ENCODE results near the gene CGB5.
"Not testable (repeated sequence)": the region's sequence is repeated elsewhere in the genome, so short reads cannot be mapped to it uniquely, and the experiment has no call there.

The CGB5 gene

DNA sequence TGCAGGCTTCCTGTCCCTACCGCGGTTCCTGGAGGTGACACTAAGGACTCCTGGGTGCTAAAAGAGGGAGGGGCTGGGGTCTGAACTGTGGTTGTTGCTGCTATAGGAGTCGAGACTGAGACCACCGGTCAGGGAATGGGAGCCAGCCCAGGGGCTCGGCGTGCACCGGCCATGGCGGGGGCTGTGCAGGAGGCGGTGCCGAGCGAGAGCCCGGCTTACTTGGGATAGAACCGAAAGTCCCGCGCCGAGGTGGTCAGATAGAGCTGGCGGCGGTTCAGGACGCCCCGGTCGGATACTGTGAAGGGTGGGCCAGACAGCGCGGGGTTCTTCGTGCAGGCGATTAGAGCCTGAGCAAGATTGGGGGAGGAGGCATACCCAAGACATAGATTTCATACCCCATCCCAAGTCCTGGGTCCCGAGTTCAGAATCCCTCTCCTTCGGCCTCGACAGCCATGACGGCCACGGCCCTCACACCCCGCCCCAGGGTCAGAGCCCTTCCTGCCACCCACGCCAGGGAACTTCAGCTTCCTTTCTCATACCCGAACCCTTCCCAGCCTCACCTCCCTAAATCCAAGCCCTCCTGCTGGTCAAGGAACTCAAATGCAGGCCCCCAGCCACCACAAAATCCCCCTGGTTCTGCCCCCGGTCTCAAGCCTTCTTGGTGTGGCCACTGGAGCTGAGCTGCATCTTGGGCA is 13.4 kb downstream of the CGB5 start:
- DNase-seq (ENCODE audit: low read depth in 3 of 3): not testable (repeated sequence)

DNA sequence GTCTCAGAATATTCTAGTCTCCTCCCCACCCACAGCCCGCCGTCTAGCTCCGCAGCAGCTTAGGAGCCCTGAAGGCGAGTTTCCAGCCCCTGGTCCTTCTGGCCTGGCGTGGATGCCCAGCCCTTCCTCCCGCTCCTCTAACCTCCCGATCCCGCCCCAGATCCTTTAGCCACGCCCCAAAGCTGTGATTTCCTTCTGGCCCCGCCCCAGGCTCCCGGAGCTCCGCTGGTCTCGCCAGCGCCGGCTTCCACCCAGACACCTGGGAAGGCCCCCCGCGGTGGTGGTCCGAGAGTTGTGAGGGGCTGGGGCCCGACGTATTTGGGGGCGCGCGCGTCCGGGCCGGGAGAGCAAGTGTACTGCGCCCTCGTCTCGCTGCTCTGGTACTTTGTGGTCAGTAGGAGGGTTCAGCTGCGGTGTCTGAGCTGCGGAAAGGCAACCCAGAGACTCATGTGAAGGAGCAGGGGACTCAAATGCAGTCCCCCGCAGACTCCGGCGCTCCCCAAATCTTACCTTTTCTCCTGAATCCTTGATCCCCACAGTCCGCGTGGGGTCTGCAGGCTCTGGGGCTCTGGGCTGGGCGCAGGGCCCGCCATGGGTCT is 14.1 kb downstream of the CGB5 start, which contains the start of gene CGB7:
TSS of gene CGB7 (minus strand) at position 114 of the 599 bp plus-strand sequence. CDS start 2,374 bp downstream, outside the sequence.
- peak in 2 of 3 donors; percentile 33 to 36 for DNase-seq (ENCODE audit: low read depth in 3 of 3)

DNA sequence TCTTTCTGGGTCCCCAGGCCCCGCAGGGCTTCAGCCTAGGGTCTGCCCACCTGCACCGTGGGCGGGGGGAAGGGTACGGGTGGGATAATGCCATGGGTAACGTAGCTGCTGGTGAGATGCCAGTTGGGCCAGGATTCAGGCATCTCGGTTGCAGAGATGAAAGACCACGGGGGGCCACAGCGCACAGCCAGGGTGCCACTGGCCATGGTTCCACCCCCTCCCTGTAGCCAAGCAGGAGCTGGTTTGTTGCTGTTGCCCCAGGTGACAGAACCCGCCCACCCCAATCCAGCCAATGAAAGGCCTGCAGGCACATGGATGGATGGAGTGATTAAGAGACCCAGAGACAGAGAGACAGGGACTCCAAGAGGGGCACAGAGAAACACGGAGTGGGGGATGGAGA is 14.9 kb downstream of the CGB5 start:
- peak in 1 of 3 donors; percentile 27 for DNase-seq (ENCODE audit: low read depth in 3 of 3)

DNA sequence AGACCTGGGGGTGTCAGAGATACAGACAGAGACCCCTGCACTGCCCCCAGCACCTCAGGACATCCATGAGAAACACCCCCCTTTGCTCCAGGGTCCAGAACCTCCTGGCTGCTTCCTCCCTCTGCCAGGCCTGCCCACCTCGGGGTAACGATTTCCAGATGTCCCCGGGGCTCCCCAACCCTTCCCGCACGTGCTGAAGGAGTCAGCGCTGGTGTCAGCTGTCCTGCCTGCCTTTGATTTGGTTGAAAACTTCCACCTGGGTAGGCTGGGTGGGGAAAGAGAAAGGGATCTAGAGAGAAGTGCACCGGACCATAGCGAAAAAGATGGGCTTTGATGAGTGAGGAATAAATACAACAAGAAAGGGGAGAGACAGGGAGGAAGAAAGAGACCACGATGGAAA is 15.4 kb downstream of the CGB5 start:
- DNase-seq (ENCODE audit: low read depth in 3 of 3): no peak

DNA sequence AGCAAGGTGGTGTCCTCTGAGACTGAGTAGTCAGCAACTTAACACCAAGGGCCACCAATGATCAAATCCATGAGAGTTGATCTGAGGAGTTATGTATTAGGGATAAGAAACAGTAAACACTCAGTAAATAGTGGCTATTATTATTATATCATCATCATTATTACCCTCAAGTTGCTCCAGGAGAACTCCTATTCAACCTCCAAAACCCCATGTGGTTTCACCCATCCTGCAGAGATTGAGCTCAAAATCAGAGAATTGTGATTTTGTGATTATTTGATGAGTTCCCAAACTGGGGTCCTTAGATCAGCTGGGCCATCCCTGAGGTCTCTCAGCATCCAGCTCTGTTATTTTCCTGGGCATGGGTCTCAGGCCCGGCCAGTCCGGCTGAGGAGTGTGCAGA is 17.4 kb downstream of the CGB5 start:
- DNase-seq (ENCODE audit: low read depth in 3 of 3): no peak

DNA sequence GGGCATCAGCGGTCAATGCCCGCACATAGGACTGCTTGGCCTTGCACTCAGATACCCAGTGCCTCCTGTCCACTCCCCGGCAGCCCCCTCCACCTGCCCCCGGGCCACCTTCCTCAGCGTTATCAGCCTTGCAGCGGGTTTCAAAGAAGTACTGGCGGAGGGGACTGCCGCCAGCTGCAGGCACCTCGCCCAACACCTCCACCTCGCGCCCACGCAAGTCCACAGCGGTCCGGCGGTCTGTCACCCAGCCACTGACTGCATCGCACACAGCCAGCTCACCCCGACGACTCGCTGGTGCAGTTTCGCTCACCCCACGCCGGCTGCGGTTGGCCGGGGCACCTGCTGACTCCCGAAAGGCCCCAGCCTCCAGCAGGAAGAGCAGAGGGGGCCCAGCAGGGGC is 17.8 kb downstream of the CGB5 start:
- DNase-seq (ENCODE audit: low read depth in 3 of 3): no peak

DNA sequence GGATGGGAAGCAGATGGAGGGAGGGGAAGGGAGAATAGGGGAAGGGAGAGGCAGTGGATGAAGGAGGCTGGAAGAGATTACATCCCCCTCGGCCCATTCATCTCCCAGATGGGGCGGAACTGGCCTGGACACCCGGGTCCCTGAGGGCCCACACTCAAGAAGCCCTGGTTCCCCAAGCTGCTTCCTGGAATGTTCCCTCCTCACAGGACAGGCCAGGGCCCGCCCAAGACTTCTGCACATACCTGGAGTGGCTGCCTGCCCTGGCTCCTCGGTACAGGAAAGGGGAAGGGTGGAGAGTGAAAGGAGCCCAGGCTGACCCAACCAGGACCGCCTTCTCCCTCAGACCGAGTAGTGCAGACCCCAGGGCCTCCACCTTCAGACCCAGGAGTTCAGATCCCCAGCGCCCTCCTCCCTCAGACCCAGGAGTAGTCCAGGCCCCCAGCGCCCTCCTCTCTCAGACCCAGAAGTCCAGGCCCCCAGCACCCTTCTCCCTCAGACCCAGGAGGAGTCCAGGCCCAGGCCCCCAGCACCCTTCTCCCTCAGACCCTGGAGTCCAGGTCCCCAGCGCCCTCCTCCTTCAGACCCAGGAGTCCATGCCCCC is 20.5 kb downstream of the CGB5 start:
- no peak for DNase-seq (ENCODE audit: low read depth in 3 of 3)

DNA sequence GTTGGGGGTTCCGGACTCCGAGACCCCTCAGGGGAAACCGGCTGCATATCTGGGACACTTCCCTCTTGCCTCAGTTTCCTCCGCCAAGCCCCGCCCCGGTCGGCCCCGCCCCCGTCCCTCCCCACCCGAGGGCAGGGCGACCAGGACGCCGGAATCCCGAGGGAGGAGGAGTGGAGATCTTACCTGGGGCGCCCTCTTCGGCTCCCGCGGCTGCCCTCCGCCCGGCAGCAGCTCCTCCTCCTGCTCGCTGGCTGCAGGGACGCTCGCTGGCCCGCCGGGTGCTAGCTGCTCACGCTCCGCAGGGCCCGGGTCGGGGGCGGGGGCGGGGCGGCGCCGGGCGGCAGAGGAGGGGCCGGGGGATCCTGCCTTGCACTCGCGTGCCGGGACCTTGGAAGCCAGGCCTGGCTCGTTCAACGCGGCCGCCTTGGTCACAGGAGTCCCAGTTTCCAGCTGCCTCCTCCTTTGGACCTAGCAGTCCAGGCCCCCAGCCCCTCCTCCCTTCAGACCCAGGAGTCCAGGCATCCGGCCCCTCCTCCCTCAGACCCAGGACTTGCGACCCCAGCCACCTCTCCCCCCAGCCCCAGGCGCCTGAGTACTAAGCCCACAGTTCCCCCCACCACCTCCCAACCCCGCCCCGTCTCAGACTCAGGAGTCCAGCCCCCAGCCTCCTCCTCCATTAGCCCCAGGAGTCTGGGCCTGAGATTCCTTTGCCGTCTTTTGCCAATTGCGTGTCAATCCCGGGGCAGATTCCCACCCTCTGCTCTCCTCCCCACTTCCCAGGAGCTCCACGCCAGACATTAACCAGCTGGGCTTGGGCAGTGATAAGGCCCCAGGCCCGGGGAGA is 21.3 kb downstream of the CGB5 start, which contains the start of gene NTF4:
TSS of gene NTF4 (minus strand) at position 51 of the 844 bp plus-strand sequence. CDS start 2,821 bp downstream, outside the sequence.
- no peak for DNase-seq (ENCODE audit: low read depth in 3 of 3)

DNA sequence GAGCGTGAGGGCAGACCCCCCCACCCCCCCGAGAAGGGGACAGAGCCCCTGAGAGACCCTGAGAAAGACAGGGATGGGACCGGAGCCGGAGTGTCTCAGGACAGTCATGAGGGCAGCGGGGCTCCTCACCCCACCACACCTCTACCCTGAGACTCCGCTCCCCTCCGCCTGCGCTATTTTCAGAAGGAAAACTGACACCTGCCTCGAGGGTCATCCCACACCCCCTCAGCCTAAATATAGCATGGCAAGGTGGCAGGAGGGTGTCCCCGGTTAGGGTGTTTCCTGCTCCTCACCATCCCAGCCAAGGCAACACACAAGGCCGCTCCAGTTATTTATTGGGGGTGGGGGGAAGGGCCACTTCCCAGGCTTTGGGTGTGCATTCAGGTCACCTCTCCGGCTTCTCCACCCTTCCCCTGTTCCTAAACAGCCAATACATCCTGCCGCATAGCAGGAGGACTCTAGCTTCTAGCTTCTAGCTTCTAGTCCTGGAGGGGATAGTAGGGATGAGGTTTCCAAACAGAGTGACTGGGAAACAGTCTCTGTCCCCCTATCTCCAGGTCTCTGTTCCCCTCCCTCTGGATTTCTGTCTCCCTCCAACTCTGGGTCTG is 22.4 kb downstream of the CGB5 start:
- DNase-seq (ENCODE audit: low read depth in 3 of 3): no peak

DNA sequence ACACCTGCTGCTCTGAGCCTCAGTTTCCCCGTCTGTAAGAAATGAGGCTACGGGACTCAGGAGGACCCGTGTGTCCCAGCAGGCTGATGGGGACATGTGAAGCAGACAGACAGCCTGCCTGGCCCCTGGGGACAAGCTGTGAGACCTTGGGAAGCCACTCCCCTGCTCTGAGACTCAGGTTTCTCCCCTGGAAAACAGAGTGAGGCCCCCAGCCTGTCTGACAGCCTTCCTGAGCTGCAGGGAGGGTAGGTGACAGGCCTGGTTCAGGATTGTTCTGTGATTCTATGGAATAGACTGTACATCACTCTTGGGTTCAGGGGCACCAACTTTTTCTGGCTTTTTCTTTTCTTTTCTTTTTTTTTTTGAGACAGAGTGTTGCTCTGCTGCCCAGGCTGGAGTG is 23.9 kb downstream of the CGB5 start:
- DNase-seq (ENCODE audit: low read depth in 3 of 3): no peak

DNA sequence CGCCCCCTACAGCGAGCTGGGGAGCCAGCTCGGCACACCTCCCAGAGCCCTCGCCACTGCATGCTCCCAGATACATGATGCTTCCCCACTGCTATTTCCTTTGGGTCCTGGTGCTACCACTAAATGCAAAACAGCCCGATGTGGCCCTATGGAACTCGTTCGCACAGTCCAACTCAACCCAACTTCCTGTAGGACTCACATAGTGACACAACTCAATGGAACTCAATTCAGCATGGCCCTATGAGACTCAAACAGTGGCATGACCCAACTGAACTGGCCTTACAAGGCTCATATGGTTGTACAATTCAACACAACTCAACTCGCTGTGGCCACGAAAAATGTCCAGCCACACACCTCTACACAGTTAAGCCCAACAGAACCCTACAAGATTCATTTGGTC is 25.4 kb downstream of the CGB5 start:
- no peak for DNase-seq (ENCODE audit: low read depth in 3 of 3)

DNA sequence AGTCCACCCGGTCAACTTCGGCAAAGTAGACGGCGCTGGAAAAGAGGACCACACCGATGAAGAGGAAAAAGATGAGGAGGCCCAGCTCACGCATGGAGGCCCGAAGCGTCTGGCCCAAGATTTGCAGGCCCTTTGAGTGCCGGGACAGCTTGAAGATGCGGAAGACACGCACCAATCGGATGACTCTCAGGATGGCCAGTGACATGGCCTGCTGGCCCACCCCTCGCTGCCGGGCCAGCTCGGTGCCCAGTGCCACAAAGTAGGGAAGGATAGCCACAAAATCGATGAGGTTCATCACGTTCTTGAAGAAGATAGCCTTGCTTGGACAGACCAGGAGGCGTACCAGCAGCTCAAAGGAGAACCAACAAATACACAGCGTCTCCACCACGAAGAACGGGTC is 26.8 kb downstream of the CGB5 start:
- DNase-seq (ENCODE audit: low read depth in 3 of 3): no peak

DNA sequence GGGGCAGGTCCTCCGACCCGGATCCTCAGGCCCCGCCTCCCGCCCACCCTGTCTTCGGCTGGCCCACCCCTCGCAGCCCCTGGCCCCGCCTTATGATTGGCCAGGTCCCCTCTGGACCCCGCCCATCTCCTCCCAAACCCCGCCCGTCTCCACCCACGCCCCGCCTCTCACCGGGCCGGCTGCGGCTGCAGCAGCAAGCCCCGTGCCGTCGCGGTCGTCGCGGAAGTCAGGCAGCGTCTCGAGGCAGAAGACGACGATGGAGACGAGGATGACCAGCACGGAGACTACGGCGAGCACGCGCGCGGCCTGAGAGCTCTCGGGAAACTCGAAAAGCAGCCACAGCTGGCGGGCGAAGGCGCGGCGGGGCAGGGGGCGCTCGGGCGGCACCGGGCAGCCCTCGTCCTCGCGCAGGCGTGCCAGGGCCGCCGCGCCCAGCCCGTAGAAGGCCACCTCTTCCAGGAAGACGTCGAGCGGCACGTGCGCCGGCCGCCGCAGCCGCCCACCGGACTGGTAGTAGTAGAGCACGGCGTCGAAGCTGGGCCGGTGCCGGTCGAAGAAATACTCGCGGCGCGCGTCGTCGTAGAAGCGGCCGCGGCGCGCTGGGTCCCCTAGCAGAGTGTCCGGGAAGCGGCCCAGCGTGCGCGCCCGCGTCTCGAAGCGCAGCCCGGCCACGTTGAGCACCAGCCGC is 28.4 kb downstream of the CGB5 start:
- DNase-seq (ENCODE audit: low read depth in 3 of 3): no peak

DNA sequence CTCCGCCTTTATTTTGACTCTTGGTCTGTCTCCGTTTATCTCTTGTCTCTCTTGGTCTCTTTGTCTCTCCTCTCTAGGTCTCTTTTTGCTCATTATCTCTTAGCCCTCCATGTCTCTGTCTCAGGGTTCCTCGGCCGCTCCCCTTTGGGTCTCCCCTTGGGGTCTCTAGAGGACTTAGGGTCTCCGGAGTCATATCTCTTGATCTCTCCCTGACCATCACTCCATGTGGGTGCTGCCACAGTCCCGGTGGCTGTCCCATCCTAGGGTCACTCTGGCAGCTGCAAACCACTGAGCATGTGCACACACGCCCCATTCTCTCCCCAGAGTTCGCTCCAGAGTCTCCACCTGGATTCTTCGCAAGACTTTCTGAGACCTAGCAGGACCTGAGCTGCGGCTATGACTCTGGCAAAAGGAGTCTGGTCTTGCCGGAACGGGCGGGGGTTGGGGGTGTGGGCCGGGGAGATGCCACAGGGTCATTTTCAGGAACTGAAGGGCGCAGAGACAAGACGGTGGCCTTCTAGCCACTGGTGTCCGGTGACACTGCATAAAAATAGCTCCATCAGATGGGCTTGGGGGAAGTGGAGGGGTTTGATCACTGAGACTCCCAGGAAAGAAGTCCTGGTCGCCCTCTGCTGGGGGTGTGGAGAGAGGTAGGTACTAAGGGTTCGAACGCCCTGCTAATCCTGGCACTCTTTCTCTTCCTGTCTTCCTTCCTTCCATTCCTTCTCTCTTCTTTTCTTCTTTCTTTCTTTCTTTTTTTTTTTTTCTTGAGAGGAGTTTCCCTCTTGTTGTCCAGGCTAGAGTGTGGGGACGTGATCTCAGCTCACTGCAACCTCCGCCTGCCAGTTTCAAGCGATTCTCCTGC is 30.1 kb downstream of the CGB5 start:
- no peak for DNase-seq (ENCODE audit: low read depth in 3 of 3)

DNA sequence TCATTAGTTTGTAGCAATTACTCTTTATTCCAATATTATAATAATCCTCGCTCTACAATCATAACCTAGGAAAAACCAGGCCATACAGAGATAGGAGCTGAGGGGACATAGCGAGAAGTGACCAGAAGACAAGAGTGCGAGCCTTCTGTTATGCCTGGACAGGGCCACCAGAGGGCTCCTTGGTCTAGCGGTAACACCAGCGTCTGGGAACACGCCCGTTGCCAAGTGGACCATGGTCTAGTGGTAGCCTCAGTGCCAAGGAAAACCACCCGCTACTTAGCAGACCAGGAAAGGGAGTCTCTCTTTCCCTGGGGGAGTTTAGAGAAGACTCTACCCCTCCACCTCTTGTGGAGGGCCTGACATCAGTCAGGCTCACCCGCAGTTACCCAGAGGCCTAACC is 31.2 kb downstream of the CGB5 start:
- DNase-seq (ENCODE audit: low read depth in 3 of 3): not testable (repeated sequence)

DNA sequence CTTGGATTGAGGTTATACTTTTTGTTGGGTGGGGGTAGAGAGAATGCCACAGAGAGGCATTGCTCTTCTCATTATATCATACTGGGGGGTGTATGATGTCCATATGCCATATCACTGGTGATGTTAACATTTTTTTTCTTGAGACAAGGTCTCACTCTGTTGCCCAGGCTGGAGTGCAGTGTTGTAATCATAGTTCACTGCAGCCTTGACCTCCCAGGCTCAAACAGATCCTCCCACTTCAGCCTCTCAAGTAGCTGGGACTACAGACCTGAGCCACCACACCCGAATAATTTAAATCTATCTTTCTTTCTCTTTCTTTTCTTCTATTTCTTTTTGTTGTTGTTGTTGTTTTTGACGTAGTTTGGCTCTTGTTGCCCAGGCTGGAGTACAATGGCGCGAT is 36.7 kb downstream of the CGB5 start:
- DNase-seq (ENCODE audit: low read depth in 3 of 3): no peak

DNA sequence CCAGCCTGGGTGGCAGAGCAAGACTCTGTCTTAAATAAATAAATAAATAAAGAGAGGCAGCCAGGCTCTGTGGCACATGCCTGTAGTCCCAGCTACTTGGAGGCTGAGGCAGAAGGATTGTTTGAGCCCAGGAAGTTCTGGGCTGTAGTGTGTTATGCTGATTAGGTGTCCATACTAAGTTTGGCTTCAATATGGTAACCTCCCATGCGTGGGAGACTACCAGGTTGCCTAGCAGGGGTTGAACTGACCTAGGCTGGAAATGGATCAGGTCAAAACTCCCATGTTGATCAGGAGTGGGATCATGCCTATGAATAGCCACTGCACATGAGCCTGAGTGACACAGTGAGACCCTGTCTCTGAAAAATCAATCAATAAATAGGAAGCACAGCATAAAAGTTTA is 37.6 kb downstream of the CGB5 start:
- DNase-seq (ENCODE audit: low read depth in 3 of 3): no peak

DNA sequence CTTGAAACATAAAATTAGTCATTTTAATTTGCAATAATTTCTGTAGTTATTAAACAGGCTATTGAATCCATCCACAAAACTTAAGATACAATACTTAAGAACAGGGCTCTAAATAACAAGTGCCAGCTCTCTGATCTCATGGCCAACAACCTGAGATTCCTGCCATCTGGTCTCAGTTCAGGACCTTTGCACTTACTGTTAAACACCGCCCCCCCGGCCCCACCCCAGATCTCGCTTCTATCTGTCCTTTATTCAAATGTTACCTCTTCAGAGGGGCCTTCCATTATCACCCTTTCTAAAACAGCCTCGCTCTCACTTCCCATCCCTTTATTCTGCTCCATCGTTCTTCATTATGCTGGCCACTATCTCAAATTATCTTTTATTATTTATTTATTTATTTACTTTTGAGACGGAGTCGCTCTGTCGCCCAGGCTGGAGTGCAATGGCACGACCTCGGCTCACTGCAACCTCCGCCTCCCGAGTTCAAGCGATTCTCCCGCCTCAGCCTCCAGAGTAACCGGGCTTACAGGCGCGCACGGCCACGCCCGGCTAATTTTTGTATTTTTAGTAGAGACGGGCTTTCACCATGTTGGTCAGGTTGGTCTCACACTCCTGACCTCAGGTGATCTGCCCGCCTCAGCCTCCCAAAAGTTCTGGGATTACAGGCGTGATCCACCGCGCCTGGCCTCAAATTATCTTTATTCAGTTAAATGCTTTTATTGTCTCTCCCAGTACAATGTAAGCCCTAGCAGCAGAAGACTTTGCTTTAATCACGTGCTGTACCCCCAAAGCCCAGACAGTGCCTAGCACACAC is 40.8 kb downstream of the CGB5 start:
- no peak for DNase-seq (ENCODE audit: low read depth in 3 of 3)

Data from stimulated activated CD4-positive, alpha-beta T cell treated with anti-CD3 and anti-CD28 coated beads, TNF-alpha, amount 100 ng/mL, for 48 hours (primary cell).